Esophagus muscularis mucosa (tissue), 4 donors: Measurements from ENCODE around the gene HSPG2.

Experiments
- CTCF ChIP-seq, 3 experiments: fragments of 200-600 bp in 2 of 3; fragments of 450-650 bp in 1 of 3; sonication (generic) in 2 of 3; IDR thresholded peaks; one replicate each; pipeline ENCODE4 v1.5.1; 2017 to 2019; ENCODE audit warnings: antibody characterized with exemption in 3 of 3, mild to moderate bottlenecking in 2 of 3, moderate library complexity in 1 of 3
- EP300 ChIP-seq: sonication (generic); formaldehyde crosslinking; IDR thresholded peaks from one replicate; pipeline ENCODE4 v1.6.1; 2017; ENCODE audit warnings: antibody characterized with exemption
- POLR2A ChIP-seq: fragments of 450-650 bp; IDR thresholded peaks from one replicate; pipeline ENCODE4 v1.6.1; 2017; ENCODE audit warnings: antibody characterized with exemption, moderate library complexity, mild to moderate bottlenecking, low read depth
- POLR2AphosphoS5 ChIP-seq, 2 donors: sonication (generic); formaldehyde crosslinking; IDR thresholded peaks; one replicate each; pipeline ENCODE4 v1.6.1; 2017; ENCODE audit warnings: antibody characterized with exemption in 2 of 2

GRCh38 chr1:21880619-21880970 is 56.5 kb downstream of the HSPG2 start:
- TF ChIP-seq CTCF (IDR thresholded peaks at IDR 0.05) = no peak
- no peak for TF ChIP-seq POLR2A
- TF ChIP-seq POLR2AphosphoS5 (IDR thresholded peaks at IDR 0.05) = no peak
- TF ChIP-seq EP300 = no peak
